NB4 (cell line): Measurements from ENCODE around the gene SLC4A1.

Experiments used
- DNase-seq: peaks from one replicate; pipeline ENCODE4 v3.0.0; 2010; ENCODE audit warnings: low read depth
- H3K4me3 ChIP-seq: one replicate; pipeline ENCODE4 v1.5.1; 2011; ENCODE audit warnings: mild to moderate bottlenecking, low read depth, low read length, moderate library complexity
- MYC ChIP-seq: IDR thresholded peaks from 2 replicates; pipeline ENCODE4 v1.6.1; 2011; ENCODE audit warnings: low read depth, low read length
- POLR2A ChIP-seq: IDR thresholded peaks from 2 replicates; pipeline ENCODE4 v1.6.1; 2011; ENCODE audit warnings: mild to moderate bottlenecking; ENCODE audit not compliant: insufficient read length; ENCODE audit errors: extremely low read depth
- TF ChIP-seq, protein P1 (sequence below): IDR thresholded peaks from 2 replicates; pipeline ENCODE4 v1.6.1; 2011; ENCODE audit warnings: low read depth, low read length
- TF ChIP-seq, protein P2 (sequence below): IDR thresholded peaks from one replicate; pipeline ENCODE4 v1.5.1; 2012; ENCODE audit warnings: low read depth, low read length

The SLC4A1 gene

DNA sequence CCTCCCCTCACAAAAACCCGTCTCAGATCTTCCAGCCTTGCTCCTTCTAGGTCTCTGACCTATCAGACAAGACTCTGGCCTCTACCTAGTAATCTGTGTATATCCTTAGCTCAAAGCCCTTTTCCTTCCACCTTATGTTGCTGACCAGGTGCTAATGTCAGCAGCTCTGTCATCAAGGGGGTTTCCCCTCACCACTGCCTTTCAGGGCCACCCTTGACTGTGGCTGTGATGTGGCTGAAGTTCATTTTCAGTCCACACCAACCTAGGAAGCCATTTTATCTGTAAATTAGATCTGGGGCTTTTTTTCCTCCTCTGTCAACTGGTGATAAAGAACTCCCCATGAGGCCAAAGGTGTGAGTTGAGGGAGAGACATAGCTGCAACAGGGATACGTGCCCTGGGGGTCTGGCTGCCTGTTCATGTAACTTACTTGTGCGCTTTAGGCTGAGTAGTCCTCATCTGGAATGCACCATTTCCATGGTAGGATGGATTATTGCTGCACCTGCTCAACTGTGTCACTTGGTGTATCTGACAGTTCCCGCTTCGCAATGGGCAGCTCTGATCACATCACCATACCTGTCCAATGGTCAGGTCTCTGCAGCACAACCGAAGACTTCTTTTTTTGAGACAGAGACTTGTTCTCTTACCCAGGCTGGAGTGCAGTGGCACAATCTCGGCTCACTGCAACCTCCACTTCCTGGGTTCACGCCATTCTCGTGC is 25.7 kb upstream of the SLC4A1 start:
- H3K4me3 ChIP-seq = no peak overlapping the region
- TF ChIP-seq MYC (no peak), POLR2A (no peak)
- TF ChIP-seq, protein P1, sequence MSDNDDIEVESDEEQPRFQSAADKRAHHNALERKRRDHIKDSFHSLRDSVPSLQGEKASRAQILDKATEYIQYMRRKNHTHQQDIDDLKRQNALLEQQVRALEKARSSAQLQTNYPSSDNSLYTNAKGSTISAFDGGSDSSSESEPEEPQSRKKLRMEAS = no peak
- TF ChIP-seq, protein P2, sequence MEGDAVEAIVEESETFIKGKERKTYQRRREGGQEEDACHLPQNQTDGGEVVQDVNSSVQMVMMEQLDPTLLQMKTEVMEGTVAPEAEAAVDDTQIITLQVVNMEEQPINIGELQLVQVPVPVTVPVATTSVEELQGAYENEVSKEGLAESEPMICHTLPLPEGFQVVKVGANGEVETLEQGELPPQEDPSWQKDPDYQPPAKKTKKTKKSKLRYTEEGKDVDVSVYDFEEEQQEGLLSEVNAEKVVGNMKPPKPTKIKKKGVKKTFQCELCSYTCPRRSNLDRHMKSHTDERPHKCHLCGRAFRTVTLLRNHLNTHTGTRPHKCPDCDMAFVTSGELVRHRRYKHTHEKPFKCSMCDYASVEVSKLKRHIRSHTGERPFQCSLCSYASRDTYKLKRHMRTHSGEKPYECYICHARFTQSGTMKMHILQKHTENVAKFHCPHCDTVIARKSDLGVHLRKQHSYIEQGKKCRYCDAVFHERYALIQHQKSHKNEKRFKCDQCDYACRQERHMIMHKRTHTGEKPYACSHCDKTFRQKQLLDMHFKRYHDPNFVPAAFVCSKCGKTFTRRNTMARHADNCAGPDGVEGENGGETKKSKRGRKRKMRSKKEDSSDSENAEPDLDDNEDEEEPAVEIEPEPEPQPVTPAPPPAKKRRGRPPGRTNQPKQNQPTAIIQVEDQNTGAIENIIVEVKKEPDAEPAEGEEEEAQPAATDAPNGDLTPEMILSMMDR = no peak
- no peak for DNase-seq

DNA sequence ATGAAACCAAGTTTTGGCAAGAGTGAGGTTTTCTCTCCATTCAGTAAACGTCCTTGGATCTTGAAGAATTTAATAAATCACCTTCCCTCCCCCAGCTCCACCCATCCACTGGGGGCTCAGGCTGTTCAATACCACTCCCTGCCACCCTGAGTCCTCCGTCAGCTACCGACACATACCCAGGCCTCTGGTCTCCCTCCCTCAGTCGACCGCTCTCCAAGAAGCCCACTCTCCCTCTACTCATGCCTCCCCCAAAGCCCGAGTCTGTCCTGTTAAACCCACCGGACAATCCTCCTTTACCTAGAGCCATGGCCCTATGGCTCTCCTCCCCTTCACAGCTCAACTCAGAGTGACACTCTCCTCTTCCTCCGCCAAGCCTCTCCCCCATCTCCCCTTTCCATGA is 19.7 kb upstream of the SLC4A1 start:
- DNase-seq = no peak
- H3K4me3 ChIP-seq = no peak overlapping the region
- TF ChIP-seq MYC (no peak), POLR2A (no peak)
- TF ChIP-seq, protein P1 = no peak
- TF ChIP-seq, protein P2 = no peak

DNA sequence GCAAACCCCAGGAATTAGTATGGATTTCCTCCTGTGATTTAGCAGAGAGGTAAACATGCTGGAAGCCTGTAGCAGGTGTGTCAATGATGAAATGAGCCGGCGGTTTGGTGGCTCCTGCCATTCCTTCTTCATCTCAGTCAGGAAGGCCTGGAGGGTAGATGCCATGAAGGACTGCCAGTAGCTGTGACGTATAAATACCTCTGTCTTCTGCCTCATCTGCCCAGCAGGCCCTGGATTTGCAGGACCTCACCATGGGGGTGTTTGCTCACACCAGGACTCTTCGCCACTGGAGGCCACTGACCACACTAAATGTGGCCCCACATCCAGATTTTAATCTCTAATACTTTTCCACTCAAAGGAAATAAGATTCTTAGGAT is 16.1 kb upstream of the SLC4A1 start:
- no peak overlapping the region for H3K4me3 ChIP-seq
- no peak for DNase-seq
- TF ChIP-seq, protein P1 = no peak
- TF ChIP-seq, protein P2 = no peak
- TF ChIP-seq MYC = no peak
- no peak for TF ChIP-seq POLR2A

DNA sequence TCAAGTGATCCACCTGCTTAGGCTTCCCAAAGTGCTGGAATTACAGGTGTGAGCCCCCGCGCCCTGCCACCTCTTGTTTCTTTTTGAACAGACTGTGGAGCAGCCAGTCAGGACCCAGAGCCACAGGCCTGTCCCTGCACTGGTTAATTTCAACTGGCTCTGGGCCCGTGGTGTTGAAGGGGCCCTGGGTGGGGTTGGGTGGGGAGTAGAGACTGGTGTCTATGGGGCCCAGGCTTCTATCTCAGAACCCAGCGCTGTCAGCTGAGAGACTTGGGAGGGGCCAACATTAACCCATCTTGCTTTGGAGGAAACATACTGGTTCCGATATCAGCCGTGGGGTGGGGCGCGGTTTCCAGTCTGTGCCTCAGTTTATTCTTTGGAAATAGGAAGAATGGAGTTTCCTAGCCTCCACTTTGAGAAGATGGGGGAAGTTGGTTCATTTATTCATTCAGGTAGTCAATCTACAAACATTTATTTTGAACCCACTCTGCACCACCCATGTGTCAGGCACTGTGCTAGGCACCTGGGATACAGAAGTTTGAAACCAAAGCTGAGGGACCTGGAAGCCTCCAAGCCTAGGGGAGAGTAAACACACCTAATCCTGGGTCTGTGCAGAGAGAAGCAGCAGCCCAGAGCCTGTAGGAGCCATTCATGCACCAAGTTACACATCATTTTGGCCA is 15.5 kb upstream of the SLC4A1 start:
- no peak overlapping the region for H3K4me3 ChIP-seq
- DNase-seq = no peak
- no peak for TF ChIP-seq POLR2A
- TF ChIP-seq, protein P2 = no peak
- TF ChIP-seq, protein P1 = no peak
- no peak for TF ChIP-seq MYC

DNA sequence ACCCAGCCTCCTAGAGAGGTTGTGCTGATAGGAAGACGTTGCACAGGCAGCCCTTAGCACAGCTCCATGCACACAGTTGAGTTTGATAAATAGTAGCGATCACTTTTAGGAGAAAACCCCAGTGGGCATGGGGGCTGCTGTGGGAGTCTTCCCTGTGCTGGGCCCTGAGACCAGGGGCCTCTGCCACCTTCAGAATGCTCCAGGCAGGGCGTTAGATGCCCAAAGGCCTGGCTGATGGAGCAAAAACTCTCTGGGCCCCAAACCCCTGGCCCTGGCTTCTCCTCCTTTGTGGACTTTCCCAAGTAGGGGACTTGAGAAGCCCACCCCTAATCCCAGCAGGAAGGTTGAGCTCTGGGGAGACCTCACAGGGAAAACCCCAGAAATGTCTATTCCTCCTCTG is 14.3 kb upstream of the SLC4A1 start:
- no peak for DNase-seq
- TF ChIP-seq, protein P2 = no peak
- H3K4me3 ChIP-seq = no peak overlapping the region

DNA sequence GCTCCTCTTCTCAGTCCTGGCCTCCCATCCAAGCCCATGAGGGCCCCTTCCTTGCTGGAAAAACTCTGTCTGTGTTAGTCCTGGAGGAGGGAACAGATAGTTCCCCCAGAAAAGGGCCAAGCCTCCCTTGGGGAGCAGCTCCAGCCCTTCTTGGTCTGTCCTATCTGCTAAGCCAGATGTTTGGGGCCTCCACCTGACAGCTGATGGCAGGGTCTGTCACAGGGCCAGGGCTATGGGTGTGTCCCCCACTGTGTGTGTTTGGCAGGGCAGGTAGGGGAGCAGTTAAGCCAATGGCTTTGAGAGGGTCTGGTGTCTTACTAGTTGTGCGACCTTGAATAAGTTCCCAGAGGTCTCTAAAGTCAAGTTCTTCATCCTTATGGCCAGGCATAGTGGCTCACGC is 13.6 kb upstream of the SLC4A1 start:
- TF ChIP-seq MYC (no peak), POLR2A (no peak)
- TF ChIP-seq, protein P1 = no peak
- TF ChIP-seq, protein P2 = no peak
- no peak for DNase-seq

More for the DNA sequence above, 13.6 kb upstream of the SLC4A1 start:
- no peak overlapping the region for H3K4me3 ChIP-seq
